KMS-11 (cell line): ENCODE results near the gene APOC1.

Experiments
- H2AFZ ChIP-seq: fragments of 200-600 bp; sonication (generic); 2 replicates; pipeline ENCODE4 v1.6.1; 2016; ENCODE audit warnings: antibody characterized with exemption, mixed run types, low read depth
- H3K27ac ChIP-seq: fragments of 200-600 bp; sonication (generic); 2 replicates; pipeline ENCODE4 v1.6.1; 2016; ENCODE audit warnings: mild to moderate bottlenecking, mixed run types
- H3K27me3 ChIP-seq: fragments of 200-600 bp; sonication (generic); 2 replicates; pipeline ENCODE4 v1.6.1; 2017; ENCODE audit warnings: mild to moderate bottlenecking, low read depth, mixed run types, moderate library complexity; ENCODE audit not compliant: insufficient read depth
- H3K36me3 ChIP-seq: fragments of 200-600 bp; sonication (generic); 2 replicates; pipeline ENCODE4 v1.6.1; 2017; ENCODE audit warnings: mild to moderate bottlenecking, mixed run types; ENCODE audit not compliant: insufficient read depth
- H3K4me1 ChIP-seq: fragments of 200-600 bp; sonication (generic); 2 replicates; pipeline ENCODE4 v1.6.1; 2016; ENCODE audit warnings: mild to moderate bottlenecking, low read depth, mixed run types; ENCODE audit not compliant: poor library complexity, severe bottlenecking
- H3K4me2 ChIP-seq: fragments of 200-600 bp; sonication (generic); 2 replicates; pipeline ENCODE4 v1.7.0; 2016; ENCODE audit warnings: mild to moderate bottlenecking, mixed run types
- H3K4me3 ChIP-seq: fragments of 200-600 bp; sonication (generic); IDR thresholded peaks from 2 replicates; pipeline ENCODE4 v1.6.1; 2017; ENCODE audit warnings: low read depth, low read length, mixed read lengths; ENCODE audit not compliant: insufficient read depth
- H3K79me2 ChIP-seq: fragments of 200-600 bp; sonication (generic); 2 replicates; pipeline ENCODE4 v1.6.1; 2016; ENCODE audit warnings: low read depth, mixed run types; ENCODE audit not compliant: insufficient read depth
- H3K9ac ChIP-seq: fragments of 200-600 bp; sonication (generic); 2 replicates; pipeline ENCODE4 v1.6.1; 2016; ENCODE audit warnings: mild to moderate bottlenecking, mixed run types
- H4K20me1 ChIP-seq: fragments of 200-600 bp; sonication (generic); 2 replicates; pipeline ENCODE4 v1.6.1; 2016; ENCODE audit warnings: mild to moderate bottlenecking, mixed run types; ENCODE audit not compliant: insufficient read depth
- TF ChIP-seq, protein P1 (sequence below): fragments of 200-600 bp; sonication (generic); conservative IDR thresholded peaks from 2 replicates; pipeline ENCODE4 v1.6.1; 2017; ENCODE audit warnings: low read depth, mild to moderate bottlenecking, antibody characterized with exemption, low read length, moderate library complexity, mixed read lengths

The APOC1 gene

DNA sequence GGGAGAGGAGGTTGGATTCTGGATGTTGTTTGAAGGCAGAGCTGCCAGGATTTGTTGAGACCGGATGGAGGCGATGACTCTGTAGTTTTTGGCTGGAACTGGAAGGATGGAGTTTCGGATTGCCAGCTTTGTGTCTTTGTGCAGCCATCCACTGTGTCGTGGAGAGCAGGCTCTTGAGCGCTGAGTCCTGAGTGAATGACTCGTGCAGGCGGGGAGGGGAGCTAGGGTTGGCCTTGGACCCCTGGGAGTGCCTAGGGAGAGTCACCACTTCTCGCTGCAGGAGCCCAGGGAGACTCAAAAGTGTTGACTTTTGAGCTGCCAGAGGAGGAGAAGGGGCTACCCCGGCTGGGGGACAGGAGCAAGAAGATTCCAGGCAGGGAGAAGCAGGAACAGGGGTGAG is 19.5 kb upstream of the APOC1 start:
- Histone ChIP-seq H3K4me2 (no peak overlapping the region), H3K4me1 (peaks cover 10% of the 10 kb centered on the region), H3K27ac (no peak overlapping the region), H4K20me1 (no peaks in the 10 kb centered on the region), H3K4me3 (no peak overlapping the region), H3K9ac (no peak overlapping the region), H3K36me3 (peaks cover 28% of the 10 kb centered on the region; the same call in 1 of the 2 replicates), H3K27me3 (no peaks in the 10 kb centered on the region), H3K79me2 (peaks cover 41% of the 10 kb centered on the region), H2AFZ (no peak overlapping the region)
- TF ChIP-seq, protein P1, sequence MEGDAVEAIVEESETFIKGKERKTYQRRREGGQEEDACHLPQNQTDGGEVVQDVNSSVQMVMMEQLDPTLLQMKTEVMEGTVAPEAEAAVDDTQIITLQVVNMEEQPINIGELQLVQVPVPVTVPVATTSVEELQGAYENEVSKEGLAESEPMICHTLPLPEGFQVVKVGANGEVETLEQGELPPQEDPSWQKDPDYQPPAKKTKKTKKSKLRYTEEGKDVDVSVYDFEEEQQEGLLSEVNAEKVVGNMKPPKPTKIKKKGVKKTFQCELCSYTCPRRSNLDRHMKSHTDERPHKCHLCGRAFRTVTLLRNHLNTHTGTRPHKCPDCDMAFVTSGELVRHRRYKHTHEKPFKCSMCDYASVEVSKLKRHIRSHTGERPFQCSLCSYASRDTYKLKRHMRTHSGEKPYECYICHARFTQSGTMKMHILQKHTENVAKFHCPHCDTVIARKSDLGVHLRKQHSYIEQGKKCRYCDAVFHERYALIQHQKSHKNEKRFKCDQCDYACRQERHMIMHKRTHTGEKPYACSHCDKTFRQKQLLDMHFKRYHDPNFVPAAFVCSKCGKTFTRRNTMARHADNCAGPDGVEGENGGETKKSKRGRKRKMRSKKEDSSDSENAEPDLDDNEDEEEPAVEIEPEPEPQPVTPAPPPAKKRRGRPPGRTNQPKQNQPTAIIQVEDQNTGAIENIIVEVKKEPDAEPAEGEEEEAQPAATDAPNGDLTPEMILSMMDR, result no peak

DNA sequence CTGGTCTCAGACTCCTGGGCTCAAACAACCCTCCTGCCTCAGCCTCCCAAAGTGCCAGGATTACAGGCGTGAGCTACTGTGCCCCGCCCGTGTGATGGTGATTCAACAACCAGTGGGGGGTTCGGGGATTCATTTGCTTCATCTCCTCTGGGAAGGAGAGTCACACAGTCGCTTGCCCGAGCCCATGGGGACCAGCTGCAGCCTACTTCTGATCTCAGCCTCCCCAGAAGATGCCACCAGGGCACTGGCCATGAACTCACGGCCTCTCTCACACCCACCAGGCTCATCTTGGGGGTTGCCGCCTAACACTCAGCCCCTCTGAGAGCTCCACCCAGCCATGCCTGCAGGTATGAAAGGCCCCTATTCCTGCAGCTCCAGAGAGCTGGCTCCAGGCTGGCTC is 16.6 kb upstream of the APOC1 start:
- TF ChIP-seq, protein P1, result no peak
- H3K4me3 ChIP-seq, result no peak overlapping the region
- no peak overlapping the region for H2AFZ ChIP-seq
- no peaks in the 10 kb centered on the region for H3K27me3 ChIP-seq
- H3K9ac ChIP-seq, result no peak overlapping the region
- H3K4me2 ChIP-seq, result no peak overlapping the region
- peaks cover 39% of the 10 kb centered on the region; the same call in 1 of the 2 replicates for H3K36me3 ChIP-seq
- peaks cover 3% of the 10 kb centered on the region for H3K4me1 ChIP-seq
- no peak overlapping the region for H3K27ac ChIP-seq
- no peaks in the 10 kb centered on the region for H4K20me1 ChIP-seq
- peaks cover 24% of the 10 kb centered on the region for H3K79me2 ChIP-seq

DNA sequence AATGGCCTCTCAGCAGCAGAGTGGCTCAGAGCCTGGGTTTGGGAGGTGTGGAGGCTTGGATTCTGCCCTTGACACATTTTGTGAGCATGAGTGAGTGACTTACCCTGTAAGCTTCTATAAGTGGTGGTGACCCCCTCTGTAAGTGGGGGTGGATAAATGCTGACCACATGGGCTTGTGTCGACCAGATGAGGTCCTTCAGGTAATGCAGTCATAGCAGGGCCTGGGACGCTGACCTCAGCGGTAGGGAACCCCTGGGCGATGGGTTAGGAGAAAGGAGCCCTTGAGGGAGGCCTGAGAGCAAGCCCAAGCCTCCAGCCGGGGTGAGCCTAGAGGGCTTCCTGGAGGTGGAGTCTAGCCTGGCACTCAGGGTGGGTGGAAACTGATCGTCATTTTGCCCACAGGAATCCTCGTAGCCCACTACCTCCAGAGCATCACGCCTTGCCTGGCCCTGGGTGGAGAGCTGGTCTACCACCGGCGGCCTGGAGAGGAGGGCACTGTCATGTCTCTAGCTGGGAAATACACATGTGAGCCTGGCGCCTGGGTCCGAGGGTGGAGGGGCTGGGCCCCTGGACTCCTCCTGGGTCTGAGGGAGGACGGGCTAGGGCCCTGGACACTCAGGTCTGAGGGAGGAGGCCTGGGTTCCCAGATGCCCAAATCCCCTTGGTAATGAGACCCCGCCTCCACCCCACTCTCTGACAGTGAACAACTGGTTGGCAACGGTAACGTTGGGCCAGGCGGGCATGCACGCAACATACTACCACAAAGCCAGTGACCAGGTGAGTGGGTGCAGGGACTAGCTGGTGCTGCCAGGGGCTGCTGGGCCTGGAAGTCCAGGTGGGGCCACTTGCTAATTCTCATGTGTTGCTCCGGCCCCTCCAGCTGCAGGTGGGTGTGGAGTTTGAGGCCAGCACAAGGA is 13.8 kb upstream of the APOC1 start:
- no peak overlapping the region for H2AFZ ChIP-seq
- H3K79me2 ChIP-seq, result peaks cover 4% of the 10 kb centered on the region; the same call in 1 of the 2 replicates
- peaks cover 6% of the 10 kb centered on the region; the same call in 1 of the 2 replicates for H3K27me3 ChIP-seq
- peaks cover 22% of the 10 kb centered on the region; the same call in 1 of the 2 replicates for H3K36me3 ChIP-seq
- peaks cover 15% of the 10 kb centered on the region for H3K4me1 ChIP-seq
- H3K4me3 ChIP-seq, result no peak overlapping the region
- no peaks in the 10 kb centered on the region for H4K20me1 ChIP-seq
- no peak overlapping the region for H3K4me2 ChIP-seq
- TF ChIP-seq, protein P1, result no peak
- H3K27ac ChIP-seq, result no peak overlapping the region
- H3K9ac ChIP-seq, result no peak overlapping the region

DNA sequence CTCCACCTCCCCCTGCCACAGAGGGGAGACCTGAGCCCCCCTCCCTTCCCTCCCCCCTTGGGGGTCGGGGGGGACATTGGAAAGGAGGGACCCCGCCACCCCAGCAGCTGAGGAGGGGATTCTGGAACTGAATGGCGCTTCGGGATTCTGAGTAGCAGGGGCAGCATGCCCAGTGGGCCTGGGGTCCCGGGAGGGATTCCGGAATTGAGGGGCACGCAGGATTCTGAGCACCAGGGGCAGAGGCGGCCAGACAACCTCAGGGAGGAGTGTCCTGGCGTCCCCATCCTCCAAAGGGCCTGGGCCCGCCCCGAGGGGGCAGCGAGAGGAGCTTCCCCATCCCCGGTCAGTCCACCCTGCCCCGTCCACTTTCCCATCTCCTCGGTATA is 11.2 kb upstream of the APOC1 start:
- H3K4me3 ChIP-seq, result no peak overlapping the region
- no peaks in the 10 kb centered on the region for H3K79me2 ChIP-seq
- TF ChIP-seq, protein P1, result no peak
- no peak overlapping the region for H2AFZ ChIP-seq
- H4K20me1 ChIP-seq, result no peaks in the 10 kb centered on the region
- no peak overlapping the region for H3K27ac ChIP-seq
- no peak overlapping the region for H3K9ac ChIP-seq
- no peak overlapping the region; the same call in 1 of the 2 replicates for H3K4me2 ChIP-seq
- peaks cover 13% of the 10 kb centered on the region; the same call in 1 of the 2 replicates for H3K27me3 ChIP-seq
- peaks cover 16% of the 10 kb centered on the region; the same call in 1 of the 2 replicates for H3K36me3 ChIP-seq
- H3K4me1 ChIP-seq, result peaks cover 26% of the 10 kb centered on the region
